ENCODE data around the gene CEACAM18.
"Not testable (repeated sequence)": the region's sequence is repeated elsewhere in the genome, so short reads cannot be mapped to it uniquely, and the experiment has no call there.

The CEACAM18 gene

DNA sequence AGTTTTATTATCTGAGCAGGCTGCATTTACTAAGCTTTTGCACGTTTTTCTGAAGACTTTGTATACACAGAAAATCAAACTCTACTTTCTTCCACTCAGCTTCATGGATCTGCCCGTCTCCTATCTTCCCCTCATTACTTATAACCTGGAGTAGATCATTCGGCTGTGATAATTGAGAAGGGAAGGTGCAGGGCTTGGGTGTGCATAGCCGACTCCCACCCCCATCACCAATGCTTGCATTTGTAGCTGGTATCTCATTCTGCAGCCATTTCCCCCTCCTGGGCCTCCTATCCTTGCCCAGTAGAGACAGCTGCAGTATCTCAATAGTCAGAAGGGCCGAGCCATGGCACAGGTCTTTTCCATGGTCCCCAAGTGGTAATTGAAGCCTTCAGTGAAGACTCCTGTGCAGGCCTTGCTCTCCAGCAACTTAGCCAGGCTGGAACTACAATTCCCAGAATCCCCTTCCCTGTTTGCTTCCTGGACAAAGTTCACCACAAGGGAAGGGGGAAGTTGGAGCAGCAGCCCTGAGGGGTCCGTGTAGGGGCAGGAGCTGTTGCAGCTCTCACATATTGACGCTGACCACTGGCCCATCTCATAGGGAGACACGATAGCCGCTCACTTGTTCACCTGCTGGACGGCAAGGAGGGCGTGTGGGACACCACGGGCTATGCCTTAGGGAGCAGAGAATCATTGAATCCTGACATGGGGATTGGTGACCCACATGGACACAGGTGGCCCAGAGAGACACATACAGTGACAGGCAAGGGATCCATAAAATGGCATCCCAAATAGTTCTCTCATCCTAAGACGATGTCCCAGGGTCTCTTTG lies 18.0 kb upstream of the CEACAM18 start:
- TF ChIP-seq, protein P1, sequence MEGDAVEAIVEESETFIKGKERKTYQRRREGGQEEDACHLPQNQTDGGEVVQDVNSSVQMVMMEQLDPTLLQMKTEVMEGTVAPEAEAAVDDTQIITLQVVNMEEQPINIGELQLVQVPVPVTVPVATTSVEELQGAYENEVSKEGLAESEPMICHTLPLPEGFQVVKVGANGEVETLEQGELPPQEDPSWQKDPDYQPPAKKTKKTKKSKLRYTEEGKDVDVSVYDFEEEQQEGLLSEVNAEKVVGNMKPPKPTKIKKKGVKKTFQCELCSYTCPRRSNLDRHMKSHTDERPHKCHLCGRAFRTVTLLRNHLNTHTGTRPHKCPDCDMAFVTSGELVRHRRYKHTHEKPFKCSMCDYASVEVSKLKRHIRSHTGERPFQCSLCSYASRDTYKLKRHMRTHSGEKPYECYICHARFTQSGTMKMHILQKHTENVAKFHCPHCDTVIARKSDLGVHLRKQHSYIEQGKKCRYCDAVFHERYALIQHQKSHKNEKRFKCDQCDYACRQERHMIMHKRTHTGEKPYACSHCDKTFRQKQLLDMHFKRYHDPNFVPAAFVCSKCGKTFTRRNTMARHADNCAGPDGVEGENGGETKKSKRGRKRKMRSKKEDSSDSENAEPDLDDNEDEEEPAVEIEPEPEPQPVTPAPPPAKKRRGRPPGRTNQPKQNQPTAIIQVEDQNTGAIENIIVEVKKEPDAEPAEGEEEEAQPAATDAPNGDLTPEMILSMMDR (IDR thresholded peaks at IDR 0.05; ENCODE audit: borderline replicate concordance, control extremely low read depth, extremely low read depth, insufficient read depth, missing control alignments), result no peak
- no peak for DNase-seq (ENCODE audit: low spot score)

DNA sequence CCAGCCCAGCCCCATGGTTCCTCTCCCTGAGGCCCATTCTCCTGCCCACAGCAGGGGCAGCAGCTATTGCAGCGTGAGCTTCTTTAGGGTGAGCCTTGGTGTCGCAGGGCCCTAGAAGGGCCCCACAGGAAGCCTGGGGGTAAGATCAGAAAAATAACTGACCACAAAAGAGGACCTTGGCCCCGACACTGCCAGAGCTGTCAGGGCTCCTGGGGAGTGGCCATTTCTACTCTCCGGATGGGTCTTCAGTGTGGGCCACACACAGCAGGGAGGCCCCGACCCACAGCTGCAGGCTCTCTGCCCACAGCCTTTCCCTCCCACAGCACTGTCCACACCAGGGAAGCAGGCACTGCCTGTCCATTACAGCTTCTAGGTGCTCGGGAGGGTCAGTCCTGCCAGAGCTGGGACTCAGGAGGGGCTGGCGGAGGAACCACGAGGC lies 16.6 kb upstream of the CEACAM18 start:
- in situ Hi-C loops (cut with MboI; ENCODE audit: low sequenced_read_pairs, unreplicated experiment), result no loop called here
- DNase-seq (ENCODE audit: low spot score), result no peak
- TF ChIP-seq, protein P1 (IDR thresholded peaks at IDR 0.05; ENCODE audit: borderline replicate concordance, control extremely low read depth, extremely low read depth, insufficient read depth, missing control alignments), result no peak

More for the DNA sequence above, 18.0 kb upstream of the CEACAM18 start:
- in situ Hi-C loops (cut with MboI; ENCODE audit: low sequenced_read_pairs, unreplicated experiment), result no loop called here

- in situ Hi-C loops (cut with MboI; ENCODE audit: low sequenced_read_pairs, unreplicated experiment), result no loop called here
- TF ChIP-seq, protein P1 (IDR thresholded peaks at IDR 0.05; ENCODE audit: borderline replicate concordance, control extremely low read depth, extremely low read depth, insufficient read depth, missing control alignments), result no peak
- no peak for DNase-seq (ENCODE audit: low spot score)
Observed at GRCh38 chr19:51462276-51462675, 16.1 kb upstream of the CEACAM18 start.

DNA sequence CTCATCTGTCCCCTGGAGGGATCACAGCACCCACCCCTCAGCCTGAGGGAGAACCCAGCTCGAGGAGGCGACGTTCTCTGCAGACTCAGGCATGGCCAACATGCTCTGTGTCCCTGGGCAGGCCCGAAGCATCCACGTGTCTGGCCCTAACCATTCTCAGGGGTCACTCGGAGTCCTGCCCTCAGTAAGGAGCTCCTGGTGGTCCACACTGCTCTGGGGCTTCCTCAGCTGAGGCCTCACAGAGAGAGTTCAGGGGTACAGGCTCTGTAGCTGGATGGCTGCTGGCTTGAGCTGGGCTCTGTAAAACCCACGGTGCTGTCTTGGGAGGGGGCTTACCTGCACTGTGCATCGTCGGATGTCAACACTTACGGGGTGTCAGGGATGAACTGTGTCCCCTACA lies 15.7 kb upstream of the CEACAM18 start:
- in situ Hi-C loops (cut with MboI; ENCODE audit: low sequenced_read_pairs, unreplicated experiment), result no loop called here
- TF ChIP-seq, protein P1 (IDR thresholded peaks at IDR 0.05; ENCODE audit: borderline replicate concordance, control extremely low read depth, extremely low read depth, insufficient read depth, missing control alignments), result no peak
- DNase-seq (ENCODE audit: low spot score), result no peak

DNA sequence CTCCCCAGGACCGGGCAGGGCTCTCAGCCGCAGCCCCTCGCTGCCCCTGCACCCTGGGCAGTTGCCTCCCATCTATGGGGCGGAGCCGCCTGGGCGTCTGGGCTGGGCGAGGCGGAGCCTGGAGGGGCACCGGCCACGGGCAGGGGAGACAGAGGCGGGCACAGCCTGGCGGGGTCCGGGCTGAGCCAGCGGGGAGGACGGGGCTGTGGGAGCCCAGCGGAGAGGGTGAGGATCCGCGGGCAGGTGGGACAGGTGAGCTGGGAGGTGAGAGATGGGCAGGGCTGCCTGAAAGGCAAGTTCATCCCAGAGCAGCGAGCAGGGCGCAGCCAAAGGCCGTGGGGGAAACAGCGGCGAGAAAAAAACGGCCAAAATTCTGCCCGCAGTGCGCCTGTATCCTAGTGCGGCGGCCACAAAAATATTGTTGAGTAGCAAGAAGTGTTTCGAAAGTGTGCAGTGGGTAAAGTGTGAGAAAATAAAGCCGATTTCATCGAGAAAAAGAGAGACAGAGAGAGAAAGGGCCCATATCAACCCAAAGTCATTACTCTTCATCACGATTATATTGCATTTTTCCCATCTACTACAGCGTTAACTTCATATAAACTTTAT lies 14.3 kb upstream of the CEACAM18 start:
- DNase-seq (ENCODE audit: low spot score); in situ Hi-C loops (cut with MboI; ENCODE audit: low sequenced_read_pairs, unreplicated experiment): not testable (repeated sequence)

DNA sequence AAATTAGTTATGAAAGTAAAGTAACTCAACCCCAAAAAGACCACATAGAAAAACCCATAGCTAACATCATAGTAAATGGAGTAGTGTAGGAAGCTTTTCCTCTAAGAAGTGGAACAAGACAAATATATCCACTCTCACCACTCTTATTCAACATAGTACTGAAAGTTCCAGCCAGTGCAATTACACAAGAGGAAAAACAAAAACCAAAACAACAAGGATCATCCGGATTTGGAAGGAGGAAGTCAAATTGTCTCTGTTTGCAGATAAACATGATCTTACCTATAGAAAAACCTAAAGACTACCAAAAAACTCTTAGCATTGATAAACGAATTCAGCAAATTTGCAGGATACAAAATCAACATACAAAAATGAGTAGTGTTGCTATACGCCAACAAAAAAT lies 11.6 kb upstream of the CEACAM18 start:
- in situ Hi-C loops (cut with MboI; ENCODE audit: low sequenced_read_pairs, unreplicated experiment), result no loop called here
- TF ChIP-seq, protein P1 (IDR thresholded peaks at IDR 0.05; ENCODE audit: borderline replicate concordance, control extremely low read depth, extremely low read depth, insufficient read depth, missing control alignments), result no peak
- no peak for DNase-seq (ENCODE audit: low spot score)
